Vagina (tissue), 2 donors: ENCODE data around the gene NDUFA11.

ENCODE experiments used
- CTCF ChIP-seq, 3 experiments: fragments of 450-650 bp in 2 of 3; fragments of 200-600 bp in 1 of 3; sonication (generic) in 1 of 3; IDR thresholded peaks; one replicate each; pipeline ENCODE4 v1.5.1; 2017 to 2019; ENCODE audit warnings: antibody characterized with exemption in 3 of 3, mild to moderate bottlenecking in 2 of 3, moderate library complexity in 2 of 3
- POLR2A ChIP-seq, 2 donors: fragments of 450-650 bp; IDR thresholded peaks; one replicate each; pipeline ENCODE4 v1.6.1; 2017; ENCODE audit warnings: antibody characterized with exemption in 2 of 2, mild to moderate bottlenecking in 2 of 2, moderate library complexity in 2 of 2

- TF ChIP-seq CTCF (IDR thresholded peaks at IDR 0.05) (no peak), POLR2A (IDR thresholded peaks at IDR 0.05) (no peak)
These were observed 6.2 kb downstream of the NDUFA11 start for GRCh38 chr19:5897189-5897969.
